Testis (tissue), 3 donors: Measurements from ENCODE around the gene SERGEF. TPM values are rescaled to one million over a fixed set of nuclear protein-coding genes. Genes with fewer than 3 reads are reported as not detected.

Experiments
- DNase-seq: peaks from one replicate; pipeline ENCODE4 v3.0.0-alpha.2; 2019
- H3K27ac ChIP-seq, 2 donors: fragments of 200-600 bp; sonication (generic); one replicate each; pipeline ENCODE4 v1.5.1; 2019
- H3K27me3 ChIP-seq: fragments of 200-600 bp; sonication (generic); one replicate; pipeline ENCODE4 v1.5.1; 2019
- H3K36me3 ChIP-seq: fragments of 200-600 bp; sonication (generic); one replicate; pipeline ENCODE4 v1.5.1; 2017; ENCODE audit warnings: low read depth; ENCODE audit errors: missing control alignments
- H3K4me1 ChIP-seq: fragments of 200-600 bp; sonication (generic); one replicate; pipeline ENCODE4 v1.5.1; 2019
- H3K4me3 ChIP-seq, 2 donors: fragments of 200-600 bp; sonication (generic); one replicate each; pipeline ENCODE4 v1.5.1; 2017 to 2019
- H3K9me3 ChIP-seq: fragments of 200-600 bp; sonication (generic); one replicate; pipeline ENCODE4 v1.5.1; 2017
- CTCF ChIP-seq, 3 experiments: fragments of 450-650 bp in 2 of 3; fragments of 200-600 bp in 1 of 3; sonication (generic) in 1 of 3; IDR thresholded peaks; one replicate each; pipeline ENCODE4 v1.5.1; 2016 to 2019; ENCODE audit warnings: antibody characterized with exemption in 3 of 3, mild to moderate bottlenecking in 2 of 3, moderate library complexity in 1 of 3
- POLR2A ChIP-seq: fragments of 450-650 bp; IDR thresholded peaks from one replicate; pipeline ENCODE4 v1.6.1; 2017; ENCODE audit warnings: antibody characterized with exemption, mild to moderate bottlenecking, moderate library complexity
- WGBS, 2 donors: methylation state at CpG; one replicate each; pipeline ENCODE4 v1.1.5; 2018; 5-methylcytosine and 5-hydroxymethylcytosine counted together
- intact Hi-C: fragments of 100-400 bp; cut with DNase I; formaldehyde crosslinking; loops from one replicate; pipeline ENCODE4 v1.15.1; 2023; ENCODE audit warnings: low total_unique reads
- polyA plus RNA-seq: library from polyadenylated mRNA; stranded (reverse); fragments of 350-450 nt; fragmentation: Illumina TruSeq; extraction: RNeasy Lipid Tissue Mini Kit (QIAGEN cat#74804); gene quantifications from one replicate; pipeline ENCODE4 v1.2.3, GENCODE V29; 2014; ENCODE audit warnings: low read depth, low replicate concordance; ENCODE audit not compliant: insufficient read depth
- total RNA-seq, 2 donors: library from RNA; depleted of rRNA; stranded (reverse); fragments of >200 nt; gene quantifications; one replicate each; pipeline ENCODE4 v1.2.3, GENCODE V29; 2016

The SERGEF gene
- total and polyA plus RNA-seq, 3 donors from 2014 or later, result 12.5 to 37.5 (median 23.1) TPM

- Histone ChIP-seq H3K27ac (no peak overlapping the region), H3K27me3 (no peaks in the 10 kb centered on the region), H3K36me3 (no peaks in the 10 kb centered on the region), H3K9me3 (no peaks in the 10 kb centered on the region), H3K4me3 (no peak overlapping the region), H3K4me1 (peaks cover 10% of the 10 kb centered on the region)
- DNase-seq, result no peak
- intact Hi-C loops, result no loop called here
- WGBS, 2 donors, result 94 to 98% methylated on average over 3 of the region's 3 CpGs
- TF ChIP-seq CTCF (IDR thresholded peaks at IDR 0.05) (no peak), POLR2A (no peak)
Measured at GRCh38 chr11:17927041-17927440, 85.8 kb downstream of the SERGEF start.

- intact Hi-C loops, result no loop called here
- H3K9me3 ChIP-seq, result no peaks in the 10 kb centered on the region
- H3K4me3 ChIP-seq, result no peak overlapping the region
- no peaks in the 10 kb centered on the region for H3K36me3 ChIP-seq
- H3K4me1 ChIP-seq, result peaks cover 17% of the 10 kb centered on the region
- TF ChIP-seq CTCF (IDR thresholded peaks at IDR 0.05) (no peak), POLR2A (no peak)
- no peak overlapping the region for H3K27ac ChIP-seq
- DNase-seq, result no peak
- no peaks in the 10 kb centered on the region for H3K27me3 ChIP-seq
- WGBS, 2 donors, result 89 to 91% methylated on average over 3 of the region's 3 CpGs
Measured at GRCh38 chr11:17924713-17925112, 88.1 kb downstream of the SERGEF start.

GRCh38 chr11:17923217-17923616 is 89.6 kb downstream of the SERGEF start:
- peaks cover 17% of the 10 kb centered on the region for H3K4me1 ChIP-seq

GRCh38 chr11:17922416-17922788 is 90.4 kb downstream of the SERGEF start:
- Histone ChIP-seq H3K27me3 (no peaks in the 10 kb centered on the region), H3K4me1 (peaks cover 17% of the 10 kb centered on the region), H3K36me3 (no peaks in the 10 kb centered on the region), H3K27ac (no peak overlapping the region), H3K9me3 (no peaks in the 10 kb centered on the region), H3K4me3 (no peak overlapping the region)
- 35 to 55% methylated on average over 2 of the region's 2 CpGs for WGBS, 2 donors
- DNase-seq, result no peak
- intact Hi-C loops, result no loop called here
- TF ChIP-seq CTCF (IDR thresholded peaks at IDR 0.05), result no peak

More at GRCh38 chr11:17923217-17923616, 89.6 kb downstream of the SERGEF start:
- no peaks in the 10 kb centered on the region for H3K36me3 ChIP-seq
- TF ChIP-seq POLR2A (no peak), CTCF (IDR thresholded peaks at IDR 0.05) (no peak)
- H3K4me3 ChIP-seq, result no peak overlapping the region
- intact Hi-C loops, result no loop called here
- no peaks in the 10 kb centered on the region for H3K27me3 ChIP-seq
- DNase-seq, result peak; percentile 22
- H3K9me3 ChIP-seq, result no peaks in the 10 kb centered on the region
- H3K27ac ChIP-seq, result no peak overlapping the region
- WGBS, 2 donors, result 59 to 68% methylated on average over 3 of the region's 3 CpGs

- H3K27me3 ChIP-seq, result no peaks in the 10 kb centered on the region
- DNase-seq, result peak; percentile 16
- WGBS, 2 donors, result 29 to 53% methylated on average over 4 of the region's 4 CpGs
- no peaks in the 10 kb centered on the region for H3K9me3 ChIP-seq
- H3K36me3 ChIP-seq, result no peaks in the 10 kb centered on the region
- no peak overlapping the region for H3K4me3 ChIP-seq
- intact Hi-C loops, result no loop called here
- H3K27ac ChIP-seq, result no peak overlapping the region
- H3K4me1 ChIP-seq, result peaks cover 17% of the 10 kb centered on the region
- TF ChIP-seq POLR2A (no peak), CTCF (IDR thresholded peaks at IDR 0.05) (no peak)
Measured at GRCh38 chr11:17921659-17922415, 91.0 kb downstream of the SERGEF start.
